ENCODE measurements around the gene PRM3.

The PRM3 gene, protein sequence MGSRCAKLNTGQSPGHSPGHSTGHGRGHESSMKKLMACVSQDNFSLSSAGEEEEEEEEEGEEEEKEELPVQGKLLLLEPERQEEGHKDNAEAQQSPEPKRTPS

DNA sequence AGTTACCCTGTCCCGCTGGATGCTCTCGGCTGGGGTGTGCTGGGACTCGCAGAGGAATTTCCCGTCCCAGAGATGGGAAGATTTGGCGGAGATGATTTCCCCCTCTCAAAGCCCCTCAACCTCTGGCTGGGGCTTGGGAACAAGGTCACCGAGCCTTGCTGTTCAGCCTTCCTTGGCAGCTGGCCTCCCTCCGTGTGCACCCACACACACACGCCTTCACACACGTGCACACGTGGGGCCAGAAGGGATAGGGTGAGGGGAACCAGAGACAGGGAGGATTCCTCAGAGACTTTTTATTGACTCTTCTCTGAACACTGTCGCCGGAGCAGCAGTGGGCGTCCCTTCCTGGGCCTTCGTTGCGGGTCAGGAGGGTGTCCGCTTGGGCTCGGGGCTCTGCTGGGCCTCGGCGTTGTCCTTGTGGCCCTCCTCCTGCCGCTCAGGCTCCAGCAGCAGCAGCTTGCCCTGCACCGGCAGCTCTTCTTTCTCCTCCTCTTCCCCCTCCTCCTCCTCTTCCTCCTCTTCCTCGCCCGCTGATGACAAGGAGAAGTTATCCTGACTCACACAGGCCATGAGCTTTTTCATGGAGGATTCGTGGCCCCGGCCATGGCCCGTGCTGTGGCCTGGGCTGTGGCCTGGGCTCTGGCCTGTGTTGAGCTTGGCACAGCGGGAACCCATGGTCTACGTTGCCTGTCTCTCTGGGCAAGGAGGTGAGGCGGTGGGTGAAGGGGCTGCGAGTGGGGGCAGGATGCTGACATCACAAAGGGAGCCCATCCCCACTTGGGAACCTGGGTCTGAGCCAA, at the start of gene PRM3:
Gene PRM3, minus strand, starts transcription at position 709 of the 800 bp plus-strand sequence. Its CDS starts 34 bp downstream, at position 675.
- no peak for DNase-seq

DNA sequence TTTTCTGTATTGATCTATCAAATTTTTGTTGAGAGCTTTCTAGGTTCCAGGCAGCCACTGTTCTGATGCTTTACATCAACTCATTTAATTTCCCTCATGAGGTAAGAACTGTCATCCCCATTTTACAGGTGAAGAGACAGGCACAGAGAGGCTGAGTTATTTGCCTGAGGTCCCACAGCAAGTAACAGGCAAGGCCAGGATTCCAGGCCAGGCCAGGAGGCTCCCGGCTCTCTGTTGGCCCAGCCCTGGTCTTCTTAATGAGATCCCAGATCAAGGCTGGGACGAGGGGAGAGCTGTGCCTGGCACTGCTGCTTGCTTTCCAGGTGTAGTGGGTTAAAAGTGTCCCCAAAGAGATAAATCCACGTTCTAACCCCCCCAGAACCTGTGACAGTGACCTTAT, 49.4 kb upstream of the PRM3 start:
- DNase-seq, result no peak

DNA sequence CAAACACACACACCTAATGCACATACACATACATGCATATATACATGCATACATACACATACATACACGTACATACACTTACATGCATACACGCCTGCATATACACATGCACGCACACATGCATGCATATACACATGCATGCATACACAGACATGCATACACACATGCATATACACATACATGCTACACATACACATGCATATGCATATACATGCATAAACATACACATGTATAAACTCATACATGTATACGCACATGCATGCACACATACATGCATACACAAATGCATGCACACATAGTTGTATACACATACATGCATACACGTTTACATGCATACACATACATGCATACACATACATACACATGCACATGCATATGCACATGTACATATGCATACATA, 48.2 kb upstream of the PRM3 start:
- no peak for DNase-seq

DNA sequence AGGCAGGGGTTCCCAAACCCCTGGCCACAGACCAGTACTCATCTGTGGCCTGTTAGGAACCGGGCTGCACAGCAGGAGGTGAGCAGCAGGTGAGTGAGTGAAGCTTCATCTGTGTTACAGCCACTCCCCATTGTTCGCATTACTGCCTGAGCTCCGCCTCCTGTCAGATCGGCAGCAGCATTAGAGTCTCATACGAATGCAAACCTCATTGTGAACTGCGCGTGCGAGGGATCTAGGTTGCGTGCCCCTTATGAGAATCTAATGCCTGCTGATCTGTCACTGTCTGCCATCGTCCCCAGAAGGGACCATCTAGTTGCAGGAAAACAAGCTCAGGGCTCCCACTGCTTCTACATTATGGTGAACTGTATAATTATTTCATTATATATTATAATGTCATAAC, 46.7 kb upstream of the PRM3 start:
- no peak for DNase-seq

DNA sequence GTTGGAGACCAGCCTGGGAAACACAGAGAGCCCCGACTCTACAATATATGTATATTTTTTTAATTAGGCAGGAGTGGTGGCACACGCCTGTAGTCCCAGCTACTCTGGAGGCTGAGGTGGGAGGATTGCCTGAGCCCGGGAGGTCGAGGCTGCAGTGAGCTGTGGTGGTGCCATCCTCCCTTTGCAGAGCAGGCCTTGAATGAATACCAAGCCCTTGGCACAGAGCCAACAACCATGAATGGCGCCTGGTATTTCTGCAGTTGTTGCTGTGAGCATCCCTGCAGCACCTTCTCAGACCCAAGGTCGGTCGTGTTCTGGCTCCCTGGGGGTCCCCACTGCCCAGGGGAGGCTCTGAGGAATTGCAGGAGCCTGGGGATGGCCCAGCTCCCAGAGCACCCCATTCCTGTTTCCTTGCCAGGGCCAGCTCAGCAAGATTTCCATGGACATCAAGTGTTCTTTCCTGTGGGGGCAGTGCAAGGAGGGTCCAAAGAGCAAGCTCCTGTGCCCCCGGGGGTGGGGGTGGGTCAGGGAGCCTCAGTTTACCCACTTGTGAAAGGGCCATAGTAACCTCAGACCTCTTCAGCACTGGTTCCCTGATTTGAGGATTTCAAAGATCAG, 46.2 kb upstream of the PRM3 start:
- no peak for DNase-seq

DNA sequence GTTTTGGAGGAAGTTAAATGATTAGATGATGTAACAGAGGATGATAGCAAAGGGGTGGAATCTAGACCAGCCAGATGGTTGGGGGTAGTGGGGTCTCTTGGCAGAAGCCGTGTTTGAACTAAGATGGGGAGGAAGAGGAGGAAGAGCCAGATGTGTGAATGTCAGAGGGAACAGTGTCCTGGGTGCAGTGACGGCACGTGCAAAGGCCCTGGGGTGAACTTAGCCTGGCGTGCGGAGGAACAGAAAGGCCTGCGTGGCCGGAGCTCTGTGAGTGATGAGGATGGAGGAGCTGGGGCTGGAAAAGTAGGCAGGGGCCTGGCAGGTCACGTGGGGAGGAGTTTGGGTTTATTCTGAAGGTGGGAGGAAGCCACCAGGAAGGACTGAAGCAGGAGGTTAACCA, 45.4 kb upstream of the PRM3 start:
- DNase-seq, result no peak

DNA sequence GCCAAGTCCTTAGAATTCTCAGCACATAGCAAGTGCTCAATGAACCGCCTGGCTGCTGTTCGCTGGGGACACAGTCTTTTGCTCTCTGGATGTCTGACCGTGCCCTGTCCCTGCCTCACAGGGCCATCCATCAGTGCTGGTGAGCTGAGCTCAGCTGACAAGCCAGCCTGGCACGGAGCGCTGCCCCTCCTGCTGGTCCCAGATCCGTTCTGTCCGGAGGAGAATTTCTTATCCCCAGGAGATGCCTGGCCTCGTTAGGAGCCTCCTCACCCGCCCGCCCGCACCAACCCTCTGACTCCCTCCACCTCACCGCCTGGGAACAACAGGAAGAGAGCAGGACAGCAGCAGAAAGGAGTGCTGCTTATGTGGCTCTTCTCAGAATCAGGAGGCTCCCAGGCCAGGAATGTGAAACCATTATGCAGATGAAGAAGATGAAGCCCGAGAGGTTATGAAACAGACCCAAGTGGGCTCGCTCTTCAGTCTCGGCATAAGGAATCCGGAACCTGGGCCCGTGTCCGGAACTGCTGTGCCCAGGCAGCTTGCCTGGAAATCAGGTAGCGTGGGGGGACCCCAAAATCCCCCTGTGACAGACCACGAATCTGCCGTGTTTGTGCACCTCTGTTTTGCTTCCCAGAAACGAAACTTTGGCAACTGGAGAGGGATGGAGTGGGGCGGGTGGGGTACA, 43.0 kb upstream of the PRM3 start:
- no peak for DNase-seq

DNA sequence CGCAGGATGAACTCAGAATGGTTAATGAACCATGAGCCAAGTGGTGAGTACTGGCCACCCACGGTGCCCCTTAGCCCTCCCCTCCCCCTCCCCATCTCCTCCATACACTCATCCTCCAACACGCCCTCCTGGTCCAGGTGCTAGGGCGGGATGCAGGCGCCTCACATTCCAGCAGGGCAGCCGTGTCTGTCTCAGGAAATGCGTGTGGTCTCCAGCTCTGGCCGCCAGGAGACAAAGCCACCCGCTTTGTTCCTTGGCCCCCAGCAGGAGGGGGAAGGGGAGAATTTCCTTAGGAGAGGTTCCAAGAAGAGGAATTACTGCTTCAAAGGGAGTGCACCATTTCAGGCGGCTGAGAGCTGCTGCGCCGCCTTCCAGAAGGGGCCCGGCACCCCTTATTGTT, 42.1 kb upstream of the PRM3 start:
- DNase-seq, result no peak

DNA sequence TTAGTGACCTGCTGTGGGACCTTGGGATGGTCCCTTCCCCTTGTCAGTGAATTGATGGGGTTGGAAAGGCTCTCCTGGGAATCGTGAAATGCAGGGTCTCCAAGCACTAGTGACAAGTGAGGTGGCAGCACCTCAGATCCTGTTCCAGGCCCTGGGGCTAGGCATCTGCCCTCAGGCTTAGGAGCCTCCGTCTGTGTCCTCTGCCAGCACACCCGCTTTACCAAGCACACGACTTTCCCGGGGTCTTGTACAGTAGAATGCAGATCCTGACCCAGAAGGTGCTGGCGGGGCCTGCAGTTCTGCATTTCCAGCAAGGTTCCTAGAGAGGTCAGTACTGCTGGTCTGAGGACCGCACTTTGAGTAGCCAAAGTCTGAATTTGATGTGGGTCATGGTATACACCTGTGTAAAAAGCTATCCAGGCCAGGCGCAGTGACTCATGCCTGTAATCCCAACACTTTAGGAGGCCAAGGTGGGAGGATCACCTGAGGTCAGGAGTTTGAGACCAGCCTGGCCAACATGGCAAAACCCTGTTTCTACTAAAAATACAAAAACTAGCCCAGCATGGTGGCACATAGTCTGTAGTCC, 41.0 kb upstream of the PRM3 start:
- DNase-seq, result no peak

DNA sequence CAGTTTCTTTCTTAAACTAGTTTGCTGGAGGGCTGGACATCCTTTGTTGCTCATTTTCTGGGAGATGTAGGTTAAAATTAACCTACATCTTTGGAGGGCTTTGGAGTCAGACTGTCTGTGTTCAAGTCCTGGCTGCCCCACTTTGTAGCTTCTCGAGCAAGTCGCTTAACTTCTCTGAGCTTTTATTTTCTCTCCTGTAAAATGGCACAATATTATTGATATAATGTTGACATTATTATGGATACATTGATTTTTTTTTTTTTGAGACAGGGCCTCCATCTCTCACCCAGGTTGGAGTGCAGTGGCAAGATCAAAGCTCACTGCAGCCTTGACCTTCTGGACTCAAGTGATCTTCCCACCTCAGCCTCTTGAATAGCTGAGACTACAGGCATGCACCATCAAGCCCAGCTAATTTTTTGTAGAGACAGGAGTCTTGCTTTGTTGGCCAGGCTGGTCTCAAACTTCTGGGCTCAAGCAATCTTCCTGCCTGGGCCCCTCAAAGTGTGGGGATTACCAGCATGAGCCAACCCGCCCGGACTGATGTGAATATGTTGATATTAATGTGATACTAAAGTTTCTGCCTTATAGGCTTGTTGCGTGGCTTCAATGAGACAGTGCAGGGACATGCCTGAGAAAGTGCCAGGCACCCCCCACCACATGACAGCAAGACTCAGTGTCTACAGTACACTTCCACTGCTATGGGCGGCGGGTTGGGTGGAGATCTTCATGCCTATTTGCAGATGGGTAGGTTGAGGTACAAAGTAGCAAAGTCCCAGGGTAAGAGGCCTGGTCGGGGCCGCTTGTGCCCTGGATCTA, 40.3 kb upstream of the PRM3 start:
- DNase-seq, result no peak

DNA sequence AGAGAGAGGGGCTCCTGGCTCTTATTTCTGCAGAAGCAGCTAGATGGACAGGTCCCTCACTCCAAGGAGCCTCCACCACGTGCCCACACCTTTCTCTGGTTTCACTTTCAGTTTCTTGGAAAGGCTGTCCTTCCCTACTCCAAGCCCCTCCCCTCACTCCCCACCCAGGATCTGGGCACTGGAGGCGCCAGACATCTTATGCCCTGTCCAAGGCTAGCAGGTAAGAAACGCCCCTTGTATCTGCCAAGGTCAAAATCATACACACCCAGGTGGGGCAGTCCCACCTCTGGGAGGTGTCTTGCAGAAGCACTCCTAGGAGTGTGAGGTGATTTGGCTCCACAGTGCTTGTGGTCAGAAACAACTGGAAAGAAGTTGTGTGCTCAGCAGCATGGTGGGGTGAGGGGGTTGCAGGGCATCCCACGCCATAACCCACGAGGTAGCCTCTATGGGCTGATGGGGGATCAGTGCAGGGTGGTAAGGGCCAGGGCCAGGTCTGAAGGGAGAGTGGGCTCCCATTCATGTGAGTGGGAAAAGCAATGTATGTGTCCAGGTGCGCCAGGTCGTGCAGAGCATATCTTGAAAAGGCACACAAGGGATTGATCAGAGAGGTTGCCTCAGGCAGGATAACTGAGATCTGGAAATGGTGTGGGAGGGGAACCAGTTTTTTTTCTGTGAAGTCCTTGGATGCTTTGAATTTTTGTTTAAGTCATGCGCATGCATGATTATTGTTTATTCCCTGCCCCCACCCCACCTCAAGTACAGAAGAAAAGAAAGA, 39.5 kb upstream of the PRM3 start:
- DNase-seq, result no peak

DNA sequence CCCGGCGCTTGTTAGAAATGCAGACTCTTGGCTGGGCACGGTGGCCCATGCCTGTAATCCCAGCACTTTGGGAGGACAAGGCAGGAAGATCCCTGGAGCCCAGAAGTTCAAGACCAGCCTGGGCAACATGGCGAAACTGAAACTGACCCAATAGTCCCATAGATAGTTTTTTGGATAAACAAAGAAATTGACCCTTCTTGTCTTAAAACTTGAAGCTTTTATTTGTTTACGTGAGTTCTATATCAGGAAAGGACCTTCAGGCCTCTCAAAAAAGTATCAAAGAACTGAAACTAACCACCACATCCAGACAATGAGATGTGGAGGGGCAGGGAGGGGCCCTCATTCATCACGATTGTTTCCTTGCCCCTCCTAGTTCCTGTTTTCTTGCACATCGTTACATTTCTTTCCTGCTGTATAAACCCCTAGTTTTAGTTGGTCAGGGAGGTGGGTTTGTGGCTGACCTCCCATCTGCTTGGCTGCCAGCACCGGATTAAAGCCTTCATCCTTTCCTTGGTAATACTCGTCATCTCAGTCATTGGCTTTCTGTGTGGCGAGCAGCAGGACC, 37.6 kb upstream of the PRM3 start:
- no peak for DNase-seq

DNA sequence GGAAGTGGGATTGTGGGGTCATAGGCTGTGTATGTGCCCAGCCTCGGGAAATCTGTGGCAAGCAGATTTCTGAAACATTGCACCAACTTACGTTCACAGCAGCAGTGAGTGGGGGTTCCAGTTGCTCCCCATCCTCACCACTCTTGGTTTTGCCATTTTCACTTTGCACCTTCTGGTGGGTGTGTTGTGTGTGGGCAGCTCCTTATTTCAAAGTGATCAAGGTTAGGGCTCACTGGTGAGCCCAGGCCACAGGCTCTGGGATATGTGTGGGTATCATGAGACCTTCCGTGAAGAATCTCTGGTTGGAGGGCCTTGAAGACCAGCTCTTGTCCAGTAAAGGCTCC, 37.2 kb upstream of the PRM3 start:
- no peak for DNase-seq

DNA sequence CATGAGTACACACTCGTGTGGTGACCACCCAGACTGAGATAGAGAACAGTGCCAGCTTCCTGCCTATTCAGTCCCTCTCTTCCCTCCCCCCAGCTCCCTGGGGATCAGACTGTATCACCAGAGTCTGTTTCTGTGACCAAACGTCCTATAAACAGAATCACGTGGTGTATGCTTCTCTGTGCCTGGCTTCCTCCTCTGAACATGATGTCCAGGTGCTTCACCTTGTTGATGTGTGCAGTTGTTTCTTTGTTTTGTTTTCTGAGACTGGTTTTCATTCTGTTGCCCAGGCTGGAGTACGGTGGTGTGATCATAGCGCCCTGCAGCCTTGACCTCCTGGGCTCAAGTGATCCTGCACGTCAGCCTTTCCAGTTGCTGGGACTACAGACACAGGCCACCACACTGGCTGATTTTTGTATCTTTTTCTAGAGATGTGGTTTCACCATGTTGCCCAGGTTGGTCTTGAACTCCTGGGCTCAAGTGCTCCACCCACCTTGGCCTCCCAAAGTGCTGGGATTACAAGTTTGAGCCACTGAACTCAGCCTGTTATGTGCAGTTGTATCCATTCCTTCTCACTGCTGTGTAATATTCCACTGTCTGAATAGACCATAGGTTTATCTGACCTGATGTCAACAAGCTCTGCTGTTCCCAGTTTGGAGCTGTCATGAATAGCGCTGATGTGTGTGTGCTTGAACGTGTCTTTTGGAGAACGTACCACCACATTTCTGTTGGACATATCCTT, 36.6 kb upstream of the PRM3 start:
- no peak for DNase-seq

DNA sequence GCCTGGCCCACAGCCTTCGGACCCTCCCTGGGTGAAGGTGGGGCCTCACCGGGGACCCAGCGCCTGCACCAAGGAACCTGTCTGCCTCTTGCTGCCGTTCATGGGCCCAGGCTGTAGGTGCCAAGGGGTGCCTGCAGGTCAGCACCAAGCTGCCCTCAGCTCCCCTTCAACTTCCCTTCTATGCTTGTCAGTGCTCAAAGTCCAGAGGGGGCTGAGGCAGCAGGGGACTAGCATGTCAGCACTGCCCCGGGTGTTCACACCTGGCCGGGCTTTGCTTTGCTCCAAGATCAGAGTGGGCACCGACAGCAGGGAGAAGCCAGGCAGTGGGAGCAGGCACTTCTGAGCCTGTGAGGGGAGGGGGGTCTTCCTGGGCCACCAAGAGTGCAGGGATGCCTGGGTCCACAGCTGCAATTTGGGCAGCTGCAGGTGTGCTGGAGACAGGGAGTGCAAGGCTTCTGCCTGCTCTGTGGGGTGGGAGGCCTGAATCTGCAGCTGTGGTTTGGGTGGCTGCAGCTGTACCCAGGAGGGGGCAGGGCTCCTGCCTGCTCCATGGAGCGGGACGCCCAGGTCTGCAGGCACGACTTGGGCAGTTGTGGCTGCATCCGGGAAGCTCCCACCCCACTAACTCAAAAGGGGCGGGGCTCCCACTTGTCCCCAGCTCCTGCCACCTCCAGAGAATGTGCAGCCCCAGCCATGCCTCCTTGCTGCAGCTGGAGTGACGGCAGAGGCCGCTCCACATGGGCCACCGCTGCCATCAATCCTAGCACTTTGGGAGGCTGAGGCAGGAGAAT, 35.3 kb upstream of the PRM3 start:
- no peak for DNase-seq

DNA sequence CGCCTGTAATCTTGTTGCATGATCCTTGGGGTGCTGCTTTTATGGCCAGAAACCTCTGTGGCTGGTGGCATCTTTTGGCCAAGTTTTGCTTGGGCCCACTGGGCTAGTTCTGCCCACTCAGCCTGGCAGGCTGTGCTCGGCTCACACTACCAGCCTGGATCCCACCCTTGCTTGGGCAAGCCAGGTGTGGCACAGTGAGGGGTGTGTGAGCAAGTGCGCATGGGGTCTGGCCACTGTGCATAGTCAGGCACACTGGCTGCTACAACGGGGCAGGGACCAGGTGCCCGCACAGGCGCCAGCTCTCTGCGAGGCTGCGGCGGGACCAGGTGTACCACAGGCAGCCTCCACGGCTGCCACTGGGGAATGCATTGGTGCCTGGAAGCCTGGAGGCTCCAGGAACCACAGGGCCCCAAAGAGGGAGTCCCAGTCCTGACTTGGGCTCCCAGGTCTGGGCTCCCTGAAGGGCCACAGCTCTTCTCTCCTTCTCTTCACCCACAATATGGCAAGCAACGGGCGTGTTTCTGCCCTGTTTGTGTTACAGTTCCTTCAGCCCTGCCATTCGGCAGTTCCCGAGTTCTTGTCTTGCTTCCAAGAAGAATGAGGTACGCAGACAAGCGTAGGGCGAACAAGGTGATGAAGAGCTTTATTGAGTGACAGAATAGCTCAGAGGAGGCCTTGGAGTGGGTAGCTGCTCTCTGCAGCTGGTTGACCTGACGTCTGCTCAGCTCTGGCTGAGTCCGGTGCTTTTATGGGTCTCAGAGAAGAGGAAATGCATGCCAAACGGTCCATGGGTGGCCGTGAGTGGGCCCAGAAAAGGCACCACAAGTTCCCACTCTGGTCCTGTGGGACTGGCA, 34.4 kb upstream of the PRM3 start:
- DNase-seq, result no peak

DNA sequence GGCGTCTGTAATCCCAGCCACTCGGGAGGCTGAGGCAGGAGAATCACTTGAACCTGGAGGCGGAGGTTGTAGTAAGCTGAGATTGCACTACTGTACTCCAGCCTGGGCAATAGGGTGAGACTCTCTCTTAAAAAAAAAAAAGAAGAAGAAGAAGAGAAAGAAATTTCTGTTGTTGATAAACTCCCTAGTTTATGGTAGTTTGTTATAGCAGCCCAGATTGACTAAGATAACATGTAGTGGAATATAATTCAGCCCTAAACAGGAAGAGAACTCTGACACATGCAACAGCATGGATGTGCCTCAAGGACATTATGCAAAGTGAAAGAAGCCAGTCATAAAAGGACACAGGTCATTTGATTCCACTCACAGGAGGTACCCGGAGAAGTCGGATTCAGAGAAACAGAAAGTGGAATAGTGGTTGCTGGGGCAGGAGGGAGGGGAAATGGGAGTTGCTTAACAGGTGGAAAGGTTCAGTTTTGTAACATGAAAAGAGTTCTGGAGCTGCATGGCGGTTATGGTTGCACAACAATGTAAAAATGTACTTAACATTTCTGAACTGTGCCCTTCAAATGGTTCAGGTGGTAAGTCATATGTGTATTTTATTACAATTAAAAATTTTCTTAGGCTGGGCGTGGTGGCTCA, 33.7 kb upstream of the PRM3 start:
- no peak for DNase-seq

DNA sequence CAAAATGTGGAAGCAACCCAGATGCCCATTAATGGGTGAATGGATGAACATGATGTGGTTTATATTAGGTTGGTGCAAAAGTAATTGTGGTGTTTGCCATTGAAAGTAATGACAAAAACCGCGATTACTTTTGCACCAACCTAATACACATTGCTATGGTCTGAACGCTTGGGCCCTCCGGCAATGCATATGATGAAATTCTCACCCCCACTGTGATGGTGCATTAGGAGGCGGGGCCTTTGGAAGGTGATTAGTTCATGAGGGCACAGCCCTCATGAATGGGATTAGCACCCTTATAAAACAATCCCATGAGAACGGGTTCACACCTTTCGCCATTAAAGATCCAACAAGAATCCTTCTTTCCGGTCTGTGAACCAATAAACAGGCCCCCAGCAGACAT, 33.0 kb upstream of the PRM3 start:
- DNase-seq, result no peak
